B cell (primary cell): ENCODE data around the gene GSTM5. TPM values are rescaled to one million over a fixed set of nuclear protein-coding genes. Genes with fewer than 3 reads are reported as not detected.

Source experiments
- ATAC-seq: fragments of 200-7000 bp; cut with Tn5 transposase; one replicate; pipeline ENCODE4 v1.10.0; 2021; ENCODE audit warnings: low read depth, mild to moderate bottlenecking, moderate number of reproducible peaks, moderate library complexity
- CTCF ChIA-PET: fragments of 350-600 bp; sonication (Branson Sonifier 250); formaldehyde crosslinking; loops from one replicate; lab custom pipeline; 2021; ENCODE audit warnings: antibody characterized with exemption, inconsistent platforms; lab: Charles Lee
- POLR2A ChIA-PET: fragments of 350-600 bp; sonication (Branson Sonifier 250); formaldehyde crosslinking; loops from one replicate; lab custom pipeline; 2021; ENCODE audit warnings: antibody characterized with exemption; lab: Charles Lee
- DNase-seq: peaks from one replicate; pipeline ENCODE4 v3.0.0; 2013
- H2AFZ ChIP-seq: 2 replicates; pipeline ENCODE4 v1.6.1; 2012; ENCODE audit warnings: mild to moderate bottlenecking, low read depth, low read length; ENCODE audit not compliant: insufficient read depth, poor library complexity, severe bottlenecking
- H3K27ac ChIP-seq, 2 donors: 1 replicate in 1 of 2; 2 replicates in 1 of 2; pipeline ENCODE4 v1.5.1; 2012 to 2013; ENCODE audit warnings: low read length in 2 of 2, mild to moderate bottlenecking in 2 of 2, moderate library complexity in 1 of 2
- H3K27me3 ChIP-seq, 4 experiments: fragments of 200-600 bp in 1 of 4; sonication (generic) in 1 of 4; replicated peaks in 1 of 4; 1 replicate in 2 of 4; 2 replicates in 2 of 4; pipeline versions ENCODE4 v1.6.1 to v1.7.0; 2013 to 2016; ENCODE audit warnings: low read length in 3 of 4, mild to moderate bottlenecking in 2 of 4, mixed read lengths in 1 of 4, moderate library complexity in 1 of 4; ENCODE audit not compliant: insufficient read depth in 4 of 4, control insufficient read depth in 3 of 4; ENCODE audit errors: control extremely low read depth in 1 of 4
- H3K36me3 ChIP-seq, 2 experiments: replicated peaks in 1 of 2; 1 replicate in 1 of 2; 2 replicates in 1 of 2; pipeline versions ENCODE4 v1.6.1 to v1.7.1; 2013; ENCODE audit warnings: low read length in 1 of 2; ENCODE audit not compliant: insufficient read depth in 2 of 2, control insufficient read depth in 1 of 2; ENCODE audit errors: control extremely low read depth in 1 of 2, extremely low read depth in 1 of 2
- H3K4me1 ChIP-seq, 2 donors: fragments of 200-600 bp in 1 of 2; sonication (generic) in 1 of 2; 1 replicate in 1 of 2; 2 replicates in 1 of 2; pipeline versions ENCODE4 v1.5.1 to v1.6.1; 2013 to 2017; ENCODE audit warnings: low read length in 2 of 2; ENCODE audit not compliant: control insufficient read depth in 2 of 2, insufficient read depth in 2 of 2
- H3K4me2 ChIP-seq: replicated peaks from 2 replicates; pipeline ENCODE3; 2012; ENCODE audit warnings: mild to moderate bottlenecking, low read depth, low read length; ENCODE audit not compliant: poor library complexity, severe bottlenecking
- H3K4me3 ChIP-seq, 5 experiments: fragments of 200-600 bp in 1 of 5; sonication (generic) in 1 of 5; 1 replicate in 3 of 5; 2 replicates in 2 of 5; pipeline versions ENCODE4 v1.5.1 to v1.7.0; 2011 to 2016; ENCODE audit warnings: low read length in 4 of 5, mild to moderate bottlenecking in 4 of 5, low read depth in 2 of 5, control low read depth in 1 of 5, moderate library complexity in 1 of 5; ENCODE audit not compliant: insufficient read depth in 1 of 5; ENCODE audit errors: control extremely low read depth in 1 of 5, extremely low read depth in 1 of 5
- H3K79me2 ChIP-seq: fragments of 200-600 bp; sonication (generic); one replicate; pipeline ENCODE4 v1.6.0; 2016; ENCODE audit warnings: low read length; ENCODE audit not compliant: control insufficient read depth, insufficient read depth
- H3K9ac ChIP-seq: fragments of 200-600 bp; sonication (generic); 2 replicates; pipeline ENCODE4 v1.6.1; 2017; ENCODE audit warnings: mild to moderate bottlenecking, low read length, moderate library complexity
- H3K9me3 ChIP-seq, 3 donors: one replicate each; pipeline versions ENCODE4 v1.6.1 to v1.7.1; 2013; ENCODE audit warnings: low read length in 2 of 3; ENCODE audit not compliant: control insufficient read depth in 2 of 3, insufficient read depth in 1 of 3; ENCODE audit errors: control extremely low read depth in 1 of 3
- H4K20me1 ChIP-seq: 2 replicates; pipeline ENCODE4 v1.6.0; 2012; ENCODE audit warnings: mild to moderate bottlenecking, low read length; ENCODE audit not compliant: insufficient read depth, control insufficient read depth, poor library complexity, severe bottlenecking
- H3K27ac Mint-ChIP-seq: one replicate; pipeline ENCODE4 v1.8.0; 2021; ENCODE audit warnings: mixed read lengths
- H3K27me3 Mint-ChIP-seq: one replicate; pipeline ENCODE4 v1.8.0; 2021; ENCODE audit warnings: mixed read lengths
- H3K4me1 Mint-ChIP-seq: one replicate; pipeline ENCODE4 v1.8.0; 2021; ENCODE audit warnings: mixed read lengths
- H3K4me3 Mint-ChIP-seq: one replicate; pipeline ENCODE4 v1.8.0; 2021; ENCODE audit warnings: mixed read lengths
- H3K9me3 Mint-ChIP-seq: one replicate; pipeline ENCODE4 v1.8.0; 2022; ENCODE audit warnings: mixed read lengths; ENCODE audit not compliant: insufficient read depth
- EZH2 ChIP-seq: IDR thresholded peaks from 2 replicates; pipeline ENCODE4 v1.6.1; 2012; ENCODE audit warnings: borderline replicate concordance, low read depth, mild to moderate bottlenecking, moderate library complexity, low read length; ENCODE audit not compliant: insufficient read depth, poor library complexity, severe bottlenecking
- WGBS: methylation state at CpG from one replicate; pipeline ENCODE4 v1.1.5; 2013; ENCODE audit warnings: missing lambda C conversion rate; ENCODE audit not compliant: insufficient coverage; 5-methylcytosine and 5-hydroxymethylcytosine counted together
- intact Hi-C: fragments of 100-400 bp; cut with micrococcal nuclease; formaldehyde crosslinking; loops from one replicate; pipeline ENCODE4 v1.10.0; 2022
- polyA plus RNA-seq: library from polyadenylated mRNA; depleted of rRNA; stranded (reverse); fragments of >200 nt; gene quantifications from 2 replicates; pipeline ENCODE4 v1.2.3, GENCODE V29; 2012
- total RNA-seq, 2 donors: library from RNA; stranded (reverse); fragments of 120-200 nt in 1 of 2; gene quantifications; 1 replicate in 1 of 2; 2 replicates in 1 of 2; pipeline versions ENCODE4 v1.2.3 to v1.2.4, GENCODE V29; 2013 to 2022
- TF ChIP-seq, protein P1 (sequence below): fragments of 200-600 bp; IDR thresholded peaks from one replicate; pipeline ENCODE4 v1.8.0; 2022; ENCODE audit warnings: antibody characterized with exemption, mild to moderate bottlenecking

GSTM5 gene
- total and polyA plus RNA-seq, 2 donors (not counting 1 experiment from before 2014, with no cell fraction given): 0.07 TPM; not detected in 1

DNA sequence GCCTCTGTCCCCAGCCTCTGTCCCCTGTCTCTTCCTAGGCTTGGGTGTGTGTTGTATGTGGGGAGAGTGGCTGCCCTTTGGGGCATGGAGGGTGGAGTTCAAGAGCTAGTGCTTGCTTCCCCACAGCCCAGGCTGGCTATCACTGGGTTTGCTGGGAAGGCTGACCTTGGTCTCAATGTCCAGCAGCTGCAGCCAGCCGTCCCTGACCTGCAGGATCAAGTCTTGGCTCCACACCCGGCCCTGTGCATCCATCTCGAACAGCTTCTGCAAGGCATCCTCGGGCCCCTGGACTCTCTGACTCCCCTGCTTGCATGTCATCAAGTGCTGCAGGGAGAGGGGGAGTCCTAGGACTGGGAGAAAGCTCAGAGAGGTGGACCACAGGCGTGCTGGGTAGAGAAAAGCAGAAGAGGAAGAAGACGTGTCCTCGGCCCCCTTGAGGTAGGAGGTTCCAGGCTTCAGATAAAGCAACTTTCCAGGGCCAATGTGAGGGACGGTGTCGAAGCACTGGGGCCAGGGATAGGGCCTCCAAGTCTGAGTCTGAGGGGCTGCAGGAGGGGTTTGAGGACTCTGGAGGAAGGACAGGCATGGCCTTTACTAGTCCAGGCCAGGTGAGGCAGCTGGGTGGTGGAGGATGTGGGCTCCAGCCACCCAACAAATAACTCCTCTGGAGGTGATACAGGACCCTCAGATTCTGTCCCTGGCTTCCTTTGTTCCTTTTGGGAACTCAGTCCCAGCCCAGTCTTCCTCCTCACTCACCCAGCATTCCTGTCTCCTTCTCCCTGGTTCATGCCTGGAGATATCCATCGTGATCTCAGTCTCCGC lies 47.7 kb downstream of the GSTM5 start:
- intact Hi-C loops: no loop called here
- Mint-ChIP-seq H3K27me3 (no peaks in the 10 kb centered on the region), H3K4me1 (no peaks in the 10 kb centered on the region), H3K9me3 (no peaks in the 10 kb centered on the region), H3K4me3 (no peak overlapping the region), H3K27ac (no peak overlapping the region)
- no peak overlapping the region for H3K4me3 ChIP-seq
- no peak overlapping the region for H3K4me2 ChIP-seq
- TF ChIP-seq, protein P1, sequence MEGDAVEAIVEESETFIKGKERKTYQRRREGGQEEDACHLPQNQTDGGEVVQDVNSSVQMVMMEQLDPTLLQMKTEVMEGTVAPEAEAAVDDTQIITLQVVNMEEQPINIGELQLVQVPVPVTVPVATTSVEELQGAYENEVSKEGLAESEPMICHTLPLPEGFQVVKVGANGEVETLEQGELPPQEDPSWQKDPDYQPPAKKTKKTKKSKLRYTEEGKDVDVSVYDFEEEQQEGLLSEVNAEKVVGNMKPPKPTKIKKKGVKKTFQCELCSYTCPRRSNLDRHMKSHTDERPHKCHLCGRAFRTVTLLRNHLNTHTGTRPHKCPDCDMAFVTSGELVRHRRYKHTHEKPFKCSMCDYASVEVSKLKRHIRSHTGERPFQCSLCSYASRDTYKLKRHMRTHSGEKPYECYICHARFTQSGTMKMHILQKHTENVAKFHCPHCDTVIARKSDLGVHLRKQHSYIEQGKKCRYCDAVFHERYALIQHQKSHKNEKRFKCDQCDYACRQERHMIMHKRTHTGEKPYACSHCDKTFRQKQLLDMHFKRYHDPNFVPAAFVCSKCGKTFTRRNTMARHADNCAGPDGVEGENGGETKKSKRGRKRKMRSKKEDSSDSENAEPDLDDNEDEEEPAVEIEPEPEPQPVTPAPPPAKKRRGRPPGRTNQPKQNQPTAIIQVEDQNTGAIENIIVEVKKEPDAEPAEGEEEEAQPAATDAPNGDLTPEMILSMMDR: no peak
- no peak for TF ChIP-seq EZH2
- CTCF ChIA-PET: no interaction called here
- POLR2A ChIA-PET: no interaction called here
- no peaks in the 10 kb centered on the region for H3K36me3 ChIP-seq
- H3K9me3 ChIP-seq: no peaks in the 10 kb centered on the region
- no peaks in the 10 kb centered on the region for H3K79me2 ChIP-seq
- H3K27ac ChIP-seq: no peak overlapping the region
- no peaks in the 10 kb centered on the region for H3K4me1 ChIP-seq
- H2AFZ ChIP-seq: no peak overlapping the region
- no peak overlapping the region for H3K9ac ChIP-seq
- WGBS: 83% methylated on average over 11 of the region's 11 CpGs
- H4K20me1 ChIP-seq: no peaks in the 10 kb centered on the region
- no peaks in the 10 kb centered on the region for H3K27me3 ChIP-seq
- DNase-seq (no peak), ATAC-seq (no peak)

DNA sequence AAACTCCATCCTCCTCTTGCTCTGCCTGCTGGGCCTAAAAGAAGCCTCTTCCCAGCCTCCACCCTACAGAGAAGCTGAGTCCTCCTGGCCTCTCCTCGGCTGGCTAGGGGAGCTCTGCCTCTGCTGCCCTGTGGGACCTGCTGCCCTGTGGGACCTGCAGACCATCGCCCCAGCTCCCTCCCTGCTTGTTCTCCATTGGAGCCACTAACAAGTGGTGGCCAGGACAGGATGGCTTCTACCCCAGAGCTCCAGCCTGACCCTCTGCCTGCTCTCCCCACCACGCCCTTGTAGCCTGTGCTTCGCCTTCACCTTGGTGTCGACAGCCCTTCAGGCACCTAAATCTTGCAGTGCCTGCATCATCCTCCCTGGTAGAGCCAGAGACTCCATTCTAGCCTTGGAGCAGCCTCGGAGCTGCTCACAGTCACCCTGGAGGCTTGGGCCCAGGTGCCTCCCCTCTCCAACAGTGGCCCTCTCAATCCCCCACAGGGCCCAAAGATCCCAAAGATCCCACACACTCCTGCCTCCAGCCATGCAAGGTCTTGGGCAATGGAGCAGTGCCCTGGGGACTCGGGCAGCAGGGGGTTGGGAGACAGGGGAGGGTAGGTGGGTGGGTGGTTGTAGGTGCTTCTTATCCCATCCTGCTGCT lies 48.7 kb downstream of the GSTM5 start:
- WGBS: 85% methylated on average over 6 of the region's 7 CpGs
- no peak overlapping the region for H3K27ac Mint-ChIP-seq

More for the DNA sequence above, 48.7 kb downstream of the GSTM5 start:
- no peaks in the 10 kb centered on the region for H3K9me3 Mint-ChIP-seq
- H3K4me1 Mint-ChIP-seq: no peaks in the 10 kb centered on the region
- Histone ChIP-seq H3K4me1 (no peaks in the 10 kb centered on the region), H3K9ac (no peak overlapping the region), H3K27me3 (no peaks in the 10 kb centered on the region), H3K9me3 (no peaks in the 10 kb centered on the region), H3K79me2 (no peaks in the 10 kb centered on the region), H4K20me1 (no peaks in the 10 kb centered on the region), H2AFZ (no peak overlapping the region), H3K4me2 (no peak overlapping the region), H3K27ac (no peak overlapping the region), H3K36me3 (no peaks in the 10 kb centered on the region), H3K4me3 (no peak overlapping the region)
- H3K4me3 Mint-ChIP-seq: no peak overlapping the region
- no peaks in the 10 kb centered on the region for H3K27me3 Mint-ChIP-seq
- POLR2A ChIA-PET: no interaction called here
- ATAC-seq (no peak), DNase-seq (no peak)
- CTCF ChIA-PET: interaction anchor here (0.9 kb wide), 1 partner anchor 14 kb away, joined by 3 read pairs; no protein-coding TSS in a partner anchor
- intact Hi-C loops: no loop called here
- no peak for TF ChIP-seq EZH2
- TF ChIP-seq, protein P1: no peak
